IPS DF 4.7 (cell line): Measurements from ENCODE around the gene TRIM33.
A peak's percentile ranks its signal among the peaks of the same experiment; 100 is the strongest.

Experiments
- DNase-seq: peaks from one replicate; pipeline ENCODE4 v3.0.0-alpha.2; 2013; ENCODE audit warnings: low spot score; ENCODE audit errors: extremely low read depth

The TRIM33 gene

GRCh38 chr1:114511032-114511785, at the start of gene TRIM33:
Gene TRIM33 (minus strand): TSS chr1:114511203. CDS start chr1:114511076, 127 bp downstream.
- peak; percentile 60 for DNase-seq

GRCh38 chr1:114559356-114559755, 48.4 kb upstream of the TRIM33 start:
- no peak for DNase-seq

DNA sequence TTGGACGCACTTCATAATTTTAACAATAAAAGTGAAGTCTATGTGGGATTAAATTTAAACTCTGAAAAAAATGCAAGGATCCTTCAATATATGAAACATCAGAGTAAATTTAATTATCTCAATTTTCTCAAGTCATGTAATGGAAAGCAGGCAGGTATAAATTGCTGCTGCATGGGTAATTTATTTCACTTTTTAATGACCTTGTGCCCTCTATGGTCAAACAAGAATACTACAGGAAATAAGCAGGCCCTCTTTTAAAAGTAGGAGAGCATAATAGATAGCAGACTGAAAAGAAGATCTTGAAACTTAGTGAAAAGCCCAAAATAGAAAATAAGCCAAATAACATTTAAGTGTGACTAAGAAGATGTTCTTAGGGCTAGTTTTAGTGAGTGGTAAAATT, 47.5 kb upstream of the TRIM33 start:
- DNase-seq, result no peak

- DNase-seq, result no peak
Observed at GRCh38 chr1:114554577-114554976, 43.6 kb upstream of the TRIM33 start.

GRCh38 chr1:114552106-114552639, 41.2 kb upstream of the TRIM33 start:
- DNase-seq, result no peak

GRCh38 chr1:114551400-114551799, 40.4 kb upstream of the TRIM33 start:
- no peak for DNase-seq

DNA sequence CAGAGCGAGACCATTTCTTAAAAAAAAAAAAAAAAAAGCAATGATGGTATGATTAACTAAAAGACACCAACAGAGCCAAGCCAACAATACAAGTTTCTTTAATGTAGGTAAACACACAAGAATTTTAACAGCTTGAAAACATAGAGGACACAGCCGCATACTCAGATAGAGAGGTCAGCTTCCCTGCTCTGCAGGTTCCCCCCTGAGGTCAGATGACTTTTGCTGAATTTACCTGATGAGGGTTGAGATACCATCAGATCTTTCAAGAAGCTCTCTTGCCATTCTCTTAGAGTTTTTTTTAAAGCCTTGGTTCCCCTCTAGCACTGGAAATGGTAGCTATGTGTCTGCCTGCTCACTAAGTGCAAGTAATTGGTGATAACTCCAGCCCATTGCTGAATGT, 39.3 kb upstream of the TRIM33 start:
- no peak for DNase-seq

DNA sequence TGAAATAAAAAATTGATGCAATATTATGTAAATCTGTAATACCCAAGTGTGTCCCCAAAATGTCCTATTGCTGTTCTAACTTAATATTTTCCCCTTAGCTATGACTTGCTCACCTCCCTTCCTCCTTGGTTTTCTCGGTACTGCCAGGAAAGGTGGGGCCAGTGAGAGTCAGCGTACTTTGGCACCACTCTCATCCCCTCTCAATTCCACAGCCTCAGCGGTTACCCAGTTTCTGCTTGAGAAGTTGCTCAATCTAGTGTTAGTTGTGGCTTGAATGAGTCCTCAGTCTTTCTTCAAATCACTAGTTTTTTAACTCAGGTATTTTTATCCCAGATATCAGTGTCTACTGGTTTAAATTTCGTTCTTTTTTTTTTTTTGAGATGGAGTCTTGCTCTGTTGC, 38.1 kb upstream of the TRIM33 start:
- DNase-seq, result no peak

- DNase-seq, result no peak
Observed at GRCh38 chr1:114547076-114547475, 36.1 kb upstream of the TRIM33 start.

DNA sequence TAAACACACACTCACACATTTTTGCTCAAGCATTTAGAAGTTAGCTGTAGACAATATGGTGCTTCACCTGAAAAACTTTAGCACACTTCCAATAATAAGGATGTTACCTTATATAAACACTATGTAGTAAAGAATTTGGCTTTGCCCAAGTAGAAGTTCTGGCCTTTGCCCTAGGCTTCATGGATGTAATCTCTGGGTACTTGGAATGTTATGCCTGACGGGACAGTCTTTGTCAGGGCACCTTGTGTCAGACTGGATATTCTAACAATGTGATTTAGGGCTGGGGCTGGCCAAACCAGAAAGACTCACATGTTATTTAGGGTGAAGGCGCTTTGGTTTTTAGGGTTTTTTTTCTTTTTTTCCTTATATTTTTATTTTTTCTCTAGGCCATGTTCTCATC, 34.8 kb upstream of the TRIM33 start:
- no peak for DNase-seq

GRCh38 chr1:114545315-114545714, 34.3 kb upstream of the TRIM33 start:
- no peak for DNase-seq

DNA sequence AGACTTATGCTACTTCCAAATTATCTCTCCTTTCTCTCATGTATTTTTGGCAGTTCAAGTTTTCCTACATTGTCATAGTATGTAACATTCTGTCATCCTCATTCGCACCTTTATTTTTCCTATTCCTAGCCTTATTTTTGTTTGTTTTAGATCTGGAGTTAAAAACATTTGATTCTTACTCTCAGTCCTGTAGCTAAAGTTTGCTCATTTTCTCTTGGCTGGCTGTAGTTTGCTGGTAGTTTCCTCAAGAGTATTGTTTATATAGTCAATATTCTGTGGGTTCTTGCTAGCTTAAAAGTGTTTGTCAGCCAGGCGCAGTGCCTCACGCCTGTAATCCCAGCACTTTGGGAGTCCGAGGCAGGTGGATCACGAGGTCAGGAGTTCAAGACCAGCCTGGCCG, 29.8 kb upstream of the TRIM33 start:
- DNase-seq, result no peak

DNA sequence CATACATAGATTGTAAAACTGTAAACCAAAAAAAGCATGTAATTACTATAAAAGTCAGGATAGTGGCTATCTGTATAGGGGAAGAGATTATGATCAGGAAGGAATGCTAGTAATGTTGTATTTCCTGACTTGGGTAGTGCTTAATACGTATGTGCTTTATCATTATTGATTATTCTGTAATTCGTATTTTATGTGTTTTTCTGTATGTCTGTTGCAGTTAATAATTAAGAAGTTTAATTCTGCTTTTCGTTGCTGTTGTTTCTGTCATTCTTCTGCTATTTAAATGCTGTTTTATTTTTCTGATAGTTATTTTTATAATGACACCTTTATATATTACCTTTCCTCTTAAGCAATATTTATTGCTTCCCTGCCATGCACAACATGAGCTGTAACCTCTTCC, 29.3 kb upstream of the TRIM33 start:
- DNase-seq, result no peak

GRCh38 chr1:114536043-114536442, 25.0 kb upstream of the TRIM33 start:
- no peak for DNase-seq

- DNase-seq, result no peak
Observed at GRCh38 chr1:114535401-114535800, 24.4 kb upstream of the TRIM33 start.

DNA sequence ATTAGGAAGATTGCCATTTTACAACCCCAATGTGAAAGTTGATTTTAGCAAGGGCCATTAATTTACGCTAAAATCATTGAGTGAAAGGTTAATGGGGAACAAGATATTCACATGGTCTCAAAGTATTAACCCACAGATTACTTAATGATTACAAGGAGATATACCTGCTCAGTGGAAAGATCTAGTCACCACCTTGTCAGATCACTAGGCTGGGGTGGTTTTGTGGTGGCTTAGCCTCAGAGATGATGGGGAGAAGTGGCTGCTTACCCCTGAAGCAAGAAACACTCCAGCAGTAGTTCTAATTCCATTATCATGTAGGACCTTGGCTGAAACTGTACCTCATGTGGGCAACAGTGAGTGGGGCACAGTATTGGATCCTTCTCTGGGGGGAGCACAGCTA, 20.1 kb upstream of the TRIM33 start:
- DNase-seq, result no peak

GRCh38 chr1:114530224-114530623, 19.2 kb upstream of the TRIM33 start:
- DNase-seq, result no peak

GRCh38 chr1:114524944-114525343, 13.9 kb upstream of the TRIM33 start:
- no peak for DNase-seq

DNA sequence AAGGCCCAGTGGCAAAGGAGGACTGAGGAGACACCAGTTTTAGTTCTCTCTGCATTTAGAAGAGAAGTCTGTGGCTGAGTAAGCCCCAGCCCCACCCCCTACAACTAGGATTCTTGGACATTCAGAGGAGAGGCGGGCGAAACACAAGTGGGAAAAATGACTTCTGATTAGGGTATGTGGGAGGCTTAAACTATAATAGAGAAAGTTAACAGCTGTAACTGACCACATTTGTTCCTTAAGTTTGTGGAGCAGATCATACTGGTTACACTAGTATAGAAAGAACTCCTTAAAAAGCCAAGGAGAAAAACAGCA, 11.2 kb upstream of the TRIM33 start:
- no peak for DNase-seq

DNA sequence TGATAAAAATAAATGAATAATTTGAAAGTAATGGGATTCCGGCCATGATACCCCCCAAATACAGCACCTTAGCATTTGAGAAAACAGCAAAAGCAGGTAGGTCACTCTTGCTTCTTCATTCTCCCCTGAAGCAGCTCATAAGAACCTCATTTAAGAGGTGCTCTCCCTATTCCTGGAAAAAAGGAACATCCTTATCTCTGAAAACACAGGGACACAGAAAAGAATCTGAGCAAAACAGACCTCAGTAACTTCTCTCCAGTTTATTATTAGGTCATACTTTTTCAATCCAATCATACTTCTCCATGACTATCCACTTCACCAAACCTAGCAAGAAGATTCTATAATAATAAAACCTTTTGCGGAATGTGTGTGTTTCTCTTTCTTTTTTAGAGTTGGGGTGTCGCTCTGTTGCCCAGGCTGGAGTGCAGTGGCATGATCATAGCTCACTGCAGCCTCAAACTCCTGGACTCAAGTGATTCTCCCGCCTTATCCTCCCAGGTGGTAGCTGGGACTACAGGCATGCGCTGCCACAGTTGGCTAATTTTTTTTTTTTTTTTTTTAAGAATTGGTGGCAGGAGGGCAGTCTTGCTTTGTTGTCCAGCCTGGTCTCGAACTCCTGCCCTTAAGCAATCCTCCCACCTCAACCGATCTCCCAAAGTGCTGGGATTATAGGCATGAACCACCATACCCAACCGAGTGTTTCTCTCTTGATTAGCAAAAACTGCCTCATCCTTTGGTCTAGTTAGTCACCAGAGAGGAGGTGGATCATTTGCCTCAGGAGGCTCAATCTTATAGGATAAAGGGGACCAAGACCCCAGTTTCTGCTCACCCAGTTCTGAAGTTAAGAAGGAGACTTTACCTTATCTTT, 10.6 kb upstream of the TRIM33 start:
- DNase-seq, result no peak

- no peak for DNase-seq
Observed at GRCh38 chr1:114517348-114517747, 6.3 kb upstream of the TRIM33 start.

GRCh38 chr1:114512595-114513280, 1.7 kb upstream of the TRIM33 start:
- no peak for DNase-seq
